Gastroesophageal sphincter (tissue), 4 donors: ENCODE data around the gene GNG3. TPM values are rescaled to one million over a fixed set of nuclear protein-coding genes. Genes with fewer than 3 reads are reported as not detected.
"Not testable (repeated sequence)": the region's sequence is repeated elsewhere in the genome, so short reads cannot be mapped to it uniquely, and the experiment has no call there.

ENCODE experiments used
- ATAC-seq: fragments of 150-250 bp; one replicate; pipeline ENCODE4 v1.9.1; 2016; ENCODE audit warnings: mild to moderate bottlenecking, moderate library complexity
- H3K27ac ChIP-seq, 4 donors: fragments of 200-600 bp; sonication (generic) in 3 of 4; 1 replicate in 3 of 4; 2 replicates in 1 of 4; pipeline ENCODE4 v1.5.1; 2016 to 2019
- H3K27me3 ChIP-seq: fragments of 200-600 bp; sonication (generic); one replicate; pipeline ENCODE4 v1.5.1; 2019
- H3K36me3 ChIP-seq, 2 donors: fragments of 200-600 bp; sonication (generic); one replicate each; pipeline ENCODE4 v1.5.1; 2019; ENCODE audit warnings: control low read depth in 1 of 2
- H3K4me1 ChIP-seq, 3 donors: fragments of 200-600 bp; sonication (generic); 1 replicate in 2 of 3; 2 replicates in 1 of 3; pipeline ENCODE4 v1.5.1; 2016 to 2019; ENCODE audit warnings: control low read depth in 2 of 3
- H3K4me3 ChIP-seq, 2 donors: fragments of 200-600 bp; sonication (generic); one replicate each; pipeline ENCODE4 v1.5.1; 2019; ENCODE audit warnings: mild to moderate bottlenecking in 1 of 2, moderate library complexity in 1 of 2
- H3K9me3 ChIP-seq, 3 donors: fragments of 200-600 bp; sonication (generic); one replicate each; pipeline ENCODE4 v1.5.1; 2017 to 2019; ENCODE audit warnings: control low read depth in 2 of 3
- CTCF ChIP-seq, 4 experiments: fragments of 200-600 bp in 2 of 4; fragments of 450-650 bp in 2 of 4; sonication (generic) in 1 of 4; IDR thresholded peaks; one replicate each; pipeline ENCODE4 v1.5.1; 2017 to 2019; ENCODE audit warnings: antibody characterized with exemption in 4 of 4, mild to moderate bottlenecking in 2 of 4, moderate library complexity in 2 of 4
- EP300 ChIP-seq: sonication (generic); formaldehyde crosslinking; IDR thresholded peaks from one replicate; pipeline ENCODE4 v1.6.1; 2017; ENCODE audit warnings: antibody characterized with exemption, mild to moderate bottlenecking
- POLR2A ChIP-seq, 2 donors: fragments of 450-650 bp; IDR thresholded peaks; one replicate each; pipeline ENCODE4 v1.6.1; 2017; ENCODE audit warnings: antibody characterized with exemption in 2 of 2, mild to moderate bottlenecking in 2 of 2, moderate library complexity in 1 of 2
- POLR2AphosphoS5 ChIP-seq: sonication (generic); formaldehyde crosslinking; IDR thresholded peaks from one replicate; pipeline ENCODE4 v1.6.1; 2017; ENCODE audit warnings: antibody characterized with exemption
- WGBS, 2 donors: methylation state at CpG; one replicate each; pipeline ENCODE4 v1.1.5; 2018; ENCODE audit warnings: low coverage in 1 of 2; 5-methylcytosine and 5-hydroxymethylcytosine counted together
- total RNA-seq, 4 donors: library from RNA; depleted of rRNA; stranded (reverse); fragments of >200 nt; gene quantifications; one replicate each; pipeline ENCODE4 v1.1.0, GENCODE V29; 2016

Gene GNG3
- total RNA-seq, 4 donors from 2014 or later = not detected

- H3K36me3 ChIP-seq = peaks cover 0 to 51% of the 10 kb centered on the region in 2 donors
- WGBS, 2 donors = 38 to 44% methylated on average over 6 to 11 of the region's 14 CpGs
- H3K4me1 ChIP-seq = peaks cover 0 to 26% (median 8%) of the 10 kb centered on the region in 3 donors
- TF ChIP-seq CTCF (IDR thresholded peaks at IDR 0.05) = peak in 3 of 4 experiments; percentile 70 to 83 (median 72)
- TF ChIP-seq EP300 = no peak
- no peak for TF ChIP-seq POLR2A (IDR thresholded peaks at IDR 0.05)
- TF ChIP-seq POLR2AphosphoS5 = peak; percentile 54
- no peaks in the 10 kb centered on the region for H3K27me3 ChIP-seq
- no peak overlapping the region for H3K4me3 ChIP-seq
- ATAC-seq = peak; percentile 81
- peak overlapping the region in 1 of 4 donors; percentile 24 for H3K27ac ChIP-seq
- no peaks in the 10 kb centered on the region for H3K9me3 ChIP-seq
Observed at GRCh38 chr11:62694455-62695167, 12.9 kb upstream of the GNG3 start.

GRCh38 chr11:62702246-62702645 lies 5.2 kb upstream of the GNG3 start:
- 85 to 88% methylated on average over 7 of the region's 11 CpGs for WGBS, 2 donors
- no peaks in the 10 kb centered on the region for H3K9me3 ChIP-seq
- H3K36me3 ChIP-seq = peaks cover 0 to 33% of the 10 kb centered on the region in 2 donors
- TF ChIP-seq CTCF (IDR thresholded peaks at IDR 0.05) (no peak), EP300 (no peak), POLR2AphosphoS5 (no peak), POLR2A (IDR thresholded peaks at IDR 0.05) (no peak)
- peaks cover 0 to 19% (median 13%) of the 10 kb centered on the region in 3 donors for H3K4me1 ChIP-seq
- ATAC-seq = no peak
- H3K27me3 ChIP-seq = no peaks in the 10 kb centered on the region
- no peak overlapping the region for H3K4me3 ChIP-seq
- no peak overlapping the region for H3K27ac ChIP-seq

GRCh38 chr11:62703921-62704320 lies 3.6 kb upstream of the GNG3 start:
- H3K4me3 ChIP-seq, ATAC-seq, H3K27me3 ChIP-seq, H3K9me3 ChIP-seq, H3K27ac ChIP-seq: not testable (repeated sequence)
- 88% methylated on average over 4 of the region's 4 CpGs; no CpG with 5 or more reads in 1 of the 2 donors for WGBS, 2 donors
- peaks cover 0 to 29% of the 10 kb centered on the region in 2 donors for H3K36me3 ChIP-seq
- peaks cover 0 to 36% (median 20%) of the 10 kb centered on the region in 3 donors for H3K4me1 ChIP-seq

- H3K4me3 ChIP-seq = peak overlapping the region; percentile 40 to 62
- no peak for ATAC-seq
- TF ChIP-seq POLR2AphosphoS5 = no peak
- no peak for TF ChIP-seq EP300
- no peak for TF ChIP-seq POLR2A (IDR thresholded peaks at IDR 0.05)
- peaks cover 0 to 46% (median 26%) of the 10 kb centered on the region in 3 donors for H3K4me1 ChIP-seq
- no peaks in the 10 kb centered on the region for H3K27me3 ChIP-seq
- H3K27ac ChIP-seq = peak overlapping the region; percentile 31 to 95 (median 92)
- H3K36me3 ChIP-seq = peaks cover 0 to 27% of the 10 kb centered on the region in 2 donors
- no peaks in the 10 kb centered on the region for H3K9me3 ChIP-seq
- 0% methylated on average over 1 of the region's 7 CpGs for WGBS, 2 donors
Observed at GRCh38 chr11:62705413-62705812, 2.1 kb upstream of the GNG3 start.

- Histone ChIP-seq H3K27me3 (no peaks in the 10 kb centered on the region), H3K9me3 (no peaks in the 10 kb centered on the region), H3K4me3 (peak overlapping the region; percentile 40 to 62), H3K27ac (peak overlapping the region; percentile 34 to 95 (median 92)), H3K36me3 (peaks cover 0 to 27% of the 10 kb centered on the region in 2 donors), H3K4me1 (peaks cover 0 to 50% (median 29%) of the 10 kb centered on the region in 3 donors)
- ATAC-seq = peak; percentile 88
- TF ChIP-seq EP300 (no peak), POLR2A (IDR thresholded peaks at IDR 0.05) (peak; percentile 39 to 49), POLR2AphosphoS5 (peak; percentile 55), CTCF (IDR thresholded peaks at IDR 0.05) (no peak)
- 1% methylated on average over 9 to 12 of the region's 73 CpGs for WGBS, 2 donors
Observed at GRCh38 chr11:62705880-62706849, 1.3 kb upstream of the GNG3 start.
